Tibial artery (tissue), 4 donors: ENCODE results near the gene ZACN.

Source experiments
- DNase-seq, 2 donors: peaks; one replicate each; pipeline ENCODE4 v3.0.0-alpha.2; 2019
- H3K27ac ChIP-seq, 2 donors: fragments of 200-600 bp; sonication (generic) in 1 of 2; 1 replicate in 1 of 2; 2 replicates in 1 of 2; pipeline ENCODE4 v1.5.1; 2018 to 2019; ENCODE audit warnings: mild to moderate bottlenecking in 1 of 2
- H3K27me3 ChIP-seq, 2 donors: fragments of 200-600 bp; sonication (generic) in 1 of 2; one replicate each; pipeline versions ENCODE4 v1.5.1 to v1.6.0; 2016 to 2019
- H3K36me3 ChIP-seq, 3 donors: fragments of 200-600 bp; sonication (generic) in 2 of 3; one replicate each; pipeline ENCODE4 v1.5.1; 2016 to 2019; ENCODE audit warnings: mild to moderate bottlenecking in 2 of 3
- H3K4me1 ChIP-seq, 4 donors: fragments of 200-600 bp; sonication (generic) in 2 of 4; 1 replicate in 3 of 4; 2 replicates in 1 of 4; pipeline ENCODE4 v1.5.1; 2016 to 2019
- H3K4me3 ChIP-seq, 2 donors: fragments of 200-600 bp; sonication (generic) in 1 of 2; 1 replicate in 1 of 2; 2 replicates in 1 of 2; pipeline ENCODE4 v1.5.1; 2018 to 2019; ENCODE audit warnings: mild to moderate bottlenecking in 2 of 2
- H3K9me3 ChIP-seq, 3 donors: fragments of 200-600 bp; sonication (generic) in 1 of 3; one replicate each; pipeline ENCODE4 v1.5.1; 2016 to 2019
- CTCF ChIP-seq, 2 experiments: fragments of 200-600 bp in 1 of 2; fragments of 450-650 bp in 1 of 2; IDR thresholded peaks; one replicate each; pipeline ENCODE4 v1.5.1; 2017 to 2019; ENCODE audit warnings: antibody characterized with exemption in 2 of 2, mild to moderate bottlenecking in 1 of 2, moderate library complexity in 1 of 2
- intact Hi-C: fragments of 100-400 bp; cut with DNase I; formaldehyde crosslinking; loops from one replicate; pipeline ENCODE4 v1.15.0; 2023; ENCODE audit warnings: low total_unique reads

ZACN gene

GRCh38 chr17:76063875-76064546 is 15.0 kb upstream of the ZACN start:
- no peak for DNase-seq
- TF ChIP-seq CTCF (IDR thresholded peaks at IDR 0.05): no peak
- Histone ChIP-seq H3K4me1 (no peaks in the 10 kb centered on the region), H3K27ac (no peak overlapping the region), H3K4me3 (no peak overlapping the region), H3K36me3 (peaks cover 84 to 96% (median 87%) of the 10 kb centered on the region in 3 donors), H3K27me3 (no peaks in the 10 kb centered on the region), H3K9me3 (no peaks in the 10 kb centered on the region)
- intact Hi-C loops: no loop called here

GRCh38 chr17:76065775-76066174 is 13.2 kb upstream of the ZACN start:
- Histone ChIP-seq H3K27ac (no peak overlapping the region), H3K4me1 (peaks cover 0 to 11% (median 6%) of the 10 kb centered on the region in 4 donors), H3K4me3 (no peak overlapping the region), H3K36me3 (peaks cover 70 to 87% (median 71%) of the 10 kb centered on the region in 3 donors), H3K9me3 (no peaks in the 10 kb centered on the region), H3K27me3 (no peaks in the 10 kb centered on the region)
- no peak for TF ChIP-seq CTCF (IDR thresholded peaks at IDR 0.05)
- DNase-seq: no peak
- intact Hi-C loops: no loop called here

- H3K27me3 ChIP-seq: peaks cover 10 to 34% of the 10 kb centered on the region in 2 donors
- DNase-seq: no peak
- TF ChIP-seq CTCF (IDR thresholded peaks at IDR 0.05): no peak
- H3K27ac ChIP-seq: peak overlapping the region; percentile 75 to 80
- peaks cover 0 to 52% (median 40%) of the 10 kb centered on the region in 4 donors for H3K4me1 ChIP-seq
- intact Hi-C loops: no loop called here
- H3K4me3 ChIP-seq: peak overlapping the region; percentile 69 to 83
- peaks cover 15 to 32% (median 18%) of the 10 kb centered on the region in 3 donors for H3K36me3 ChIP-seq
- H3K9me3 ChIP-seq: no peaks in the 10 kb centered on the region
These were observed 7.3 kb upstream of the ZACN start for GRCh38 chr17:76071531-76072147.

- peaks cover 8 to 25% (median 12%) of the 10 kb centered on the region in 3 donors for H3K36me3 ChIP-seq
- H3K4me1 ChIP-seq: peaks cover 0 to 59% (median 46%) of the 10 kb centered on the region in 4 donors
- H3K27me3 ChIP-seq: peaks cover 12 to 41% of the 10 kb centered on the region in 2 donors
- intact Hi-C loops: no loop called here
- peak within 1 kb of the TSS; percentile 69 to 83 for H3K4me3 ChIP-seq
- DNase-seq: peak; percentile 94 to 95
- TF ChIP-seq CTCF (IDR thresholded peaks at IDR 0.05): no peak
- H3K27ac ChIP-seq: peak within 1 kb of the TSS; percentile 75 to 80
- H3K9me3 ChIP-seq: no peaks in the 10 kb centered on the region
These were observed 6.7 kb upstream of the ZACN start, which contains the start of gene SRP68 for GRCh38 chr17:76072148-76072858. TSS of gene SRP68 (minus strand) at chr17:76072517. CDS start at chr17:76072491, 26 bp downstream.

GRCh38 chr17:76074390-76075363 is 4.3 kb upstream of the ZACN start, which contains the start of gene GALR2:
TSS of gene GALR2 (plus strand) at chr17:76074781. CDS start at chr17:76074884, 103 bp downstream.
- H3K36me3 ChIP-seq: peaks cover 0 to 3% (median 0%) of the 10 kb centered on the region in 3 donors
- DNase-seq: no peak
- no peak within 1 kb of the TSS for H3K27ac ChIP-seq
- no peaks in the 10 kb centered on the region for H3K9me3 ChIP-seq
- no peak for TF ChIP-seq CTCF (IDR thresholded peaks at IDR 0.05)
- H3K4me3 ChIP-seq: no peak within 1 kb of the TSS
- H3K4me1 ChIP-seq: peaks cover 0 to 59% (median 46%) of the 10 kb centered on the region in 4 donors
- H3K27me3 ChIP-seq: peaks cover 12 to 64% of the 10 kb centered on the region in 2 donors
- intact Hi-C loops: no loop called here
